NCI-H2029 (cell line): ENCODE data around the gene SH3RF2.

Experiments used
- DNase-seq: peaks from one replicate; lab custom pipeline; 2025; lab: John Stamatoyannopoulos, UW

SH3RF2 gene

GRCh38 chr5:145921211-145921610, 15.2 kb upstream of the SH3RF2 start:
- DNase-seq: no peak

GRCh38 chr5:145922059-145922458, 14.3 kb upstream of the SH3RF2 start:
- no peak for DNase-seq

GRCh38 chr5:145923405-145923804, 13.0 kb upstream of the SH3RF2 start:
- no peak for DNase-seq

GRCh38 chr5:145924849-145925248, 11.5 kb upstream of the SH3RF2 start:
- DNase-seq: no peak

GRCh38 chr5:145925353-145925752, 11.0 kb upstream of the SH3RF2 start:
- no peak for DNase-seq

- no peak for DNase-seq
These were observed 10.6 kb upstream of the SH3RF2 start for GRCh38 chr5:145925803-145926202.

GRCh38 chr5:145931718-145932117, 4.7 kb upstream of the SH3RF2 start:
- no peak for DNase-seq

- DNase-seq: no peak
These were observed 2.1 kb upstream of the SH3RF2 start for GRCh38 chr5:145934276-145934675.

- DNase-seq: no peak
These were observed 1.3 kb downstream of the SH3RF2 start for GRCh38 chr5:145937432-145938250.

- DNase-seq: no peak
These were observed 2.6 kb downstream of the SH3RF2 start for GRCh38 chr5:145938776-145939539.

GRCh38 chr5:145939540-145940065, 3.2 kb downstream of the SH3RF2 start:
- DNase-seq: no peak

GRCh38 chr5:145941096-145941447, 4.7 kb downstream of the SH3RF2 start:
- no peak for DNase-seq

- no peak for DNase-seq
These were observed 5.2 kb downstream of the SH3RF2 start for GRCh38 chr5:145941448-145942130.

- no peak for DNase-seq
These were observed 5.8 kb downstream of the SH3RF2 start for GRCh38 chr5:145942201-145942600.

- no peak for DNase-seq
These were observed 6.4 kb downstream of the SH3RF2 start for GRCh38 chr5:145942749-145943148.

GRCh38 chr5:145943674-145944121, 7.3 kb downstream of the SH3RF2 start:
- DNase-seq: peak; percentile 25

- no peak for DNase-seq
These were observed 8.0 kb downstream of the SH3RF2 start for GRCh38 chr5:145944328-145944727.

GRCh38 chr5:145945620-145946111, 9.3 kb downstream of the SH3RF2 start:
- no peak for DNase-seq

- no peak for DNase-seq
These were observed 9.9 kb downstream of the SH3RF2 start for GRCh38 chr5:145946112-145946861.

- no peak for DNase-seq
These were observed 11.2 kb downstream of the SH3RF2 start for GRCh38 chr5:145947581-145947980.

- no peak for DNase-seq
These were observed 11.7 kb downstream of the SH3RF2 start for GRCh38 chr5:145948047-145948446.

GRCh38 chr5:145948921-145949320, 12.5 kb downstream of the SH3RF2 start:
- DNase-seq: no peak
